CD4-positive, alpha-beta T cell treated with Interleukin-6 at 100 ng/mL for 8 hours (primary cell): ENCODE measurements around the gene TBC1D22A.

Experiments
- DNase-seq: peaks from one replicate; pipeline ENCODE4 v3.0.0-alpha.2; 2020; ENCODE audit warnings: mixed read lengths, low spot score

The TBC1D22A gene

GRCh38 chr22:46835693-46836092 is 73.2 kb downstream of the TBC1D22A start:
- no peak for DNase-seq

- no peak for DNase-seq
Observed at GRCh38 chr22:46841522-46841921, 79.1 kb downstream of the TBC1D22A start.

DNA sequence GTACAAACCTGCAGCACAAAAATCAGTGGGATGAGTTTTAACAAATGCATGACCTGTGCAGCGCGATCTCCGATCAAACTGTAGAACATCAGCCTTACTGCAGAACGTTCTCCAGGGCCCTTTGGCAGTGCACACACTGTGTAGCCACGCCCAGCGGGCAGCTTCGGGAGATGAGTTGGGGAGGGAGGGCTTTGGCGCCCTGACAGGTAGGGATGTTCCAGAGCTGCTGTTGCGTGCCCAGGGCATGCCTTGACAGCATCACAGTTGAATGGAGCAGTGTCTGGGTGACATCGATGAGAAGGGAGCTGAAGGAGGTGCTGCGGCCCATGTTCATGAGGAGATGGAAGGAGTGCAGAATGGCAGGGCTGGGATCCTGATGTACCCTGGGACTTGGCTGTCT is 80.2 kb downstream of the TBC1D22A start:
- DNase-seq = no peak

DNA sequence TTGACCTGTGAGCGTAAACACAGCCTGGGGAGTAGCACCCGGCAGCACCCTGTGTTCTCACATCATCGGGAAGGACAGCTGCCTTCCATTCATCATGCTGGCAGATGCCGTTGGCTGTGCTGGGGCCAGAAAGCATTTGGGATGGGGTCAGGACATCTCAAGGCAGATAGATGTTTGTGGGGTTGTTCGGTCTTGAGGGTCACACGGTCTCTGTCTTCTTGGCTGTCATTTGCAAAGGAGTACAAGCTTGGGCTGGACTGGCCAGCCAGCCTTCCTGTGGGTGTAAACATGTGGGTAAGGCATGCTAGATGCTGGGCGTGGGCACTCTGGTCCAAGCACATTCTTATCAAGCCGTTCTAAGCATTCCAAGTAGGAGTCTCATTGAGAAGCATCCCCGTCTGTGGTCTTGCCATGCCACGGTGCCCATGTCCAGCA is 81.4 kb downstream of the TBC1D22A start:
- no peak for DNase-seq

DNA sequence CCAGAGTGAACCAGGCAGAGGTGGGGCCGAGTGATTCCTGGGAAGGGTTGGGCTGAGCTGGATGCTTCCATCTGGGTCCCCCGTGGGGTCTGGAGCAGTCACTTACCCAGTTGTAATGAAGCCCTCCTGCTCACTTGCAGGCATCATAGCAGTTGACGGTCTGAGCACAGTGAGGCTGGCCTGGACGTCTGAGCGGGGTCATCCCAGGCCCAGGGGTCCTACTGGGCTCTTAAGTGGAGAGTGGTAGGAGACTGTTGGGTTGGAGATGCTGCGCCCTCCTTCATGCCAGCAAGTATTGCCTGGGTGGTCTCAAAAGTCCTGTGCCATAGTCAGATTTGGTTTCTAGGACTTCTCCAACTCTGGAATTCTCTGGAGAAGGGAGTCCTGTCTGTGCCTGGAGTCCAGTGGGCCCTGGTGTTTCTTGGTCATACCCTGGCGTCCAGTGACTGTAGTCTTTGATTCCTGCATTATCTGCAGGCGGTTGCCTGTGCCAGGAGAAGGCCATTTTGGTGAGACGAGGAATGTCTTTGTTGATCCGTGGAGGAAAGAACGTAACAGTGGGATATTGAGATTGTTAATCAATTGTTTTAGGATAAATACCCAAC is 82.3 kb downstream of the TBC1D22A start:
- no peak for DNase-seq

GRCh38 chr22:46845296-46846149 is 83.1 kb downstream of the TBC1D22A start:
- no peak for DNase-seq

- DNase-seq = no peak
Observed at GRCh38 chr22:46846150-46846831, 83.8 kb downstream of the TBC1D22A start.

DNA sequence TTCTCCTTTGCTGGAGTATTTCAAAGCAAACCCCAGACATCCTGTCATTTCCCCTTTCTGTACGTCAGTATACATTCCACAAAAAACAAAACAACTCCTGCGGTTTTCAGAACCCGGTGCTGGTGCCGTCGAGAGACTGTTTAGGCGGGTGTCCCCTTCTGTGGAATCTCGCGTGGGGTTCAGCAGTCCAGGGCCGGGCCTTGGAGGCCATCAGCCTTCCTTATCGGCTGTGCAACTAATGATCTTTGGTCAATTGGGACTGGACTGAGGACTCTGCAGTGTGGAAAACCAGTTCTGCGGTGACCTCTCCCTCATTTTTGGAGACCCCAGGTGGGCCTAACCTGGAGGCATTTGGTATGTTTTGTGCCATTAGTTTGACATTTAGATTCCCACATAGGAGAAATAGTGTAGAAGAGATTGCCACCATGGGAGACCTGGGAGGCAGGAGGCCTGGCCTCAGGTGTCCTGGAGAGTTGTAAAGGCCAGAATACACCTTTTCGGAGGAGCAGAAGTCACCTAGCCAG is 84.4 kb downstream of the TBC1D22A start:
- DNase-seq = no peak

- DNase-seq = no peak
Observed at GRCh38 chr22:46848197-46848596, 85.7 kb downstream of the TBC1D22A start.

GRCh38 chr22:46849101-46849500 is 86.7 kb downstream of the TBC1D22A start:
- DNase-seq = no peak

GRCh38 chr22:46849951-46850350 is 87.5 kb downstream of the TBC1D22A start:
- DNase-seq = no peak

DNA sequence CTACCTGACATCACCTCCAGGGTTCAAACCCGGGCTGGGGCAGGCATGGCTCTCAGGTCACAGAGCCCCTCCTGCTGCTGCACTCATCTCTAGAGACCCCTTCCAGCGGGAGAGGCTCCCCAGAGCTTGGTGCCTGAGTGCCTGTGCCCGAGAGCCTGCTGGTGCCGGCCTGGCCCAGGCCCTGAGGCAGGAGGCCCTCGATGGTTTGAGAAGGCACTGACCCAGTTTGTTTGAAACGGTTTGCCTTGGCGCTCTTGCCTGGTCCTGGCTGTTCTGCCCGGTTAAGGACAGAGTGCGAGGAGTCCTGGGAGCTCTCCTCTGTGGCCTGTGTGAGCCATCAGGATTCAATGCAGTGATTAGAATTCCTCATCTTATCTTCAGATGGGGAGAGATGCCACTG is 88.9 kb downstream of the TBC1D22A start:
- no peak for DNase-seq

GRCh38 chr22:46851941-46852340 is 89.5 kb downstream of the TBC1D22A start:
- no peak for DNase-seq

DNA sequence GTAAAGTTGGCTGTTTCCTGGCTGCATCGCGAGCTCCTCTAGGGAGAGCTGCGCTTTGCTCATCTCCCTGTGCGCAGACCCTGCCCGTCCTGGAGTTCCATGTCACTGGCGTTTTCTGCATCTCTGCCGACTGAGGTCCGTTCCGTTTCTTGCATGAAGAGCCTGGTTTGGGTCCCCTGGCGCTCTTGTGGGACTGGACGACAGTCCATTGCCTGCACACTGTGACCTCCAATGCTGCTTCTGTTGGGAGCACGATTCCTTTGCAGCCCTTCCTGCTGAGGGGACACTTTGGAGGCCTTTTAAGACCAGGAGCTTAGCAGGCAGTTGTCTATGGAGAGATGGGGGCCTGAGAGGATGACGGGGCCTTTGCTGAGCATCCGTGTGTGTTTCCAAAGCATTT is 90.3 kb downstream of the TBC1D22A start:
- DNase-seq = no peak

- DNase-seq = no peak
Observed at GRCh38 chr22:46853191-46853590, 90.7 kb downstream of the TBC1D22A start.

DNA sequence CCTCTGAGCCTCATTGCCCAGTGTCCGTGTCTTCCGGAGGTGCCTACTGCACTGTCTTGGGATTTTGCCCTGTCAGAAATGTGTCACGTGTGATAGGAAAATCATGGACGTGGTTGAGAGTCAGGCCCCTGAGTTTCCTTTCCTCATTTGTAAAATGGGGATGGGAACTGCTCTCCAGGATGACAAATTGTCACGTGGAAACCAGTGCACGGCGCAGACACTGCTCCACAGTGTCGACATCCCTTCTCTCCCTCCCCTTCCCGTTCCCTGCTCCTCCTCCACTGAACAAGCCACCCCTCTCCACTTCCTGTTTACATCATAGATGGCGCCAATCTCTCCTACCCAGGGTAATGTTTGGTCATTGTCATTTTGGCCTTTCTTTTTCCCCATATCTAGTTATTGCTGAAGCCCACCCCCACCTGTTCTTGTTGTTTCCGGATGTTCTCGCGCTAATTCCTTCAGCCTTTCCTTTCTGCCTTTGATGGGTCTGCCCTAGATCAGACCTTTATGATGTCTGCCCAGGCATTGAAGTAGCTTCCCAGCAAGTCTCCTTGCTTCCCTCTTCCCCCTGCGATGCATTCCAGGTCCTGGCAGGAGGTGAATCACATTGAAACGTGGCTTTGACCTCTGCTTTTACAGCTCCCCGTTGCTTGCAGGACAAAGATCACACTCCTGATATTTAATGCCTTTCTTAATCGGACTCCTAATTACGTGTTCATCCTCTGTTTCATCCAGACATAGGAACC is 91.8 kb downstream of the TBC1D22A start:
- DNase-seq = no peak

DNA sequence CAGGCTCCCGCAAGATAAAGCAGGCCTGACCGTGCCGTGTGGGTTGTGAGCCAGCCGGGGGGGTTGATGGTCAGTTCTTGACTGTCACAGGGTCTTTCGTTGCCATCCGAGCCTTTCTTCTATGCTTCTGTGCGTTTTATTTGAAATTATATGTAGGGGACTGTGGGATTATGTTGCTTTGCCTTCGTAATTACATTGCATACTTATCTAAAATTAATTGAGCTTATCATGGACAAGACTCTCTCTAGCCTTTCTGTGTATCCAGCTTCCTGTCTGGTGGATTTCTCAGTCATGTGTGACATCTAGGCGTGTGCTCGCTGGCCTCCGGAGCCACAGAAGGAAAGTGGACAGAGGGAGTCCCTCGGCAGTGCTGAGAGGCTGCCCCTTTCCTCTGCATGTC is 93.2 kb downstream of the TBC1D22A start:
- no peak for DNase-seq

DNA sequence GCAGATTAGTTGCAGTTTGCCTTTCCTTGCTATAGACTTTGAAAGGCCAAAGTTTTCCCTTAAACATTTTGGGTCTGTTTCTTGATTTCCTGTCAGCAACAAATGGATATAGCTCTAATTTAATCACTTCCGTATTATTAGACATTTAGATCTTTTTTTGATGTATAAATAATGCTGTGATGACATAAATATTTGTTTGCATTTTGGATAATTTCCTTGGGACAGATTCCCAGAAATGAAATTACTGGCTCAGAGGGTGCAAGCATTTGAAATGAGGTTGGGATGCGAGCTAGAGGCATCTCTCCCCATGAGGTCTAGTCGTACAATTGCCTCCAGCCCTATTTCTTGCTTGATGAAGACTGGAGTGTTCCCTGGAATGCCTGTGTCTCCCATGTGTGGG is 94.2 kb downstream of the TBC1D22A start:
- no peak for DNase-seq

DNA sequence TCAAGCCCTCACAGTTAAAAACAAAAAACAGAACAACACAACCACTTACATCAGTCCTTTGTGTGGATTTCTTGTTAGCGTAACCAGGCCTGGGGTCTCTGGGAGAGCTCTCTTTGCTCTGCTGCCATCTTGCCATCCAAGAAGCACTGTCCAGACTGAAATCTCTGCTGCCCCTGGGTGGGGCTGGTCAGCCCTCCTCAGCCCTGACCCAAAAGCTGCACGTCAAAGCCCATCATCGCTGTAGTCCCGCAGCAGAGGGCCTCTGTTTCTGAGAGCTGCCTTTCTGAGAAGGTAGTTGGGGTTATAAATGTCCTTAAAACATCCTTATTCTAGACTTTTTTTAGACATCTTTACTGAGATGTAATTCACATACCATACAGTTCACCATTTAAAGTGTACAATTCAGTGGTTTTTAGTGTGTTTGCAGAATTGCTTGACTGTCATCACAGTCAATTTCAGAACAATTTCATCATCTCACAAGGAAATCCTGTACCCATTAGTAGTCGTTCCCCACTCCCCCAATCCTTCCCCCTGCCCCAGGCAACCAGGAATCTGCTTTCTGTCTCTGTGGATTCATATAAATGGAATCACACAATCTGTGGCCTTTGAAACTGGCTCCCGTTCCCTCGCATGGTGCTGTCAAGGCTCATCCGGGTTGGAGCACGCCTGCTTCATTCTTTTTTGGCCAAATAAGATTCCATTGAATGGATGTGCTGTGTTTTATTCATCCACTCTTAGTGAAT is 94.9 kb downstream of the TBC1D22A start:
- DNase-seq = no peak

DNA sequence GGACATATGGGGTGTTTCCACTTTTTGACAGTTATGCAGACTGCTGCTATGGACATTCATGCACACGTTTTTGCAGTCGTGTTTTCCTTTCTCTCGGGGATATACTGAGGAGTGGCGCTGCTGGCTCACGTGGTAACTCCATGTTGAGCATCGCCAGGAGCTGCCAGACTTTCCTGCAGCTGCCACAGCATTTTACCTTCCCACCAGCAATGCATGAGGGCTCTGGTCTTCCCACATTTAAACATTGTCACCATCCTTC is 95.4 kb downstream of the TBC1D22A start:
- no peak for DNase-seq

GRCh38 chr22:46858181-46858771 is 95.8 kb downstream of the TBC1D22A start:
- DNase-seq = no peak
